ENCODE data around the gene CRYAB.

The CRYAB gene

DNA sequence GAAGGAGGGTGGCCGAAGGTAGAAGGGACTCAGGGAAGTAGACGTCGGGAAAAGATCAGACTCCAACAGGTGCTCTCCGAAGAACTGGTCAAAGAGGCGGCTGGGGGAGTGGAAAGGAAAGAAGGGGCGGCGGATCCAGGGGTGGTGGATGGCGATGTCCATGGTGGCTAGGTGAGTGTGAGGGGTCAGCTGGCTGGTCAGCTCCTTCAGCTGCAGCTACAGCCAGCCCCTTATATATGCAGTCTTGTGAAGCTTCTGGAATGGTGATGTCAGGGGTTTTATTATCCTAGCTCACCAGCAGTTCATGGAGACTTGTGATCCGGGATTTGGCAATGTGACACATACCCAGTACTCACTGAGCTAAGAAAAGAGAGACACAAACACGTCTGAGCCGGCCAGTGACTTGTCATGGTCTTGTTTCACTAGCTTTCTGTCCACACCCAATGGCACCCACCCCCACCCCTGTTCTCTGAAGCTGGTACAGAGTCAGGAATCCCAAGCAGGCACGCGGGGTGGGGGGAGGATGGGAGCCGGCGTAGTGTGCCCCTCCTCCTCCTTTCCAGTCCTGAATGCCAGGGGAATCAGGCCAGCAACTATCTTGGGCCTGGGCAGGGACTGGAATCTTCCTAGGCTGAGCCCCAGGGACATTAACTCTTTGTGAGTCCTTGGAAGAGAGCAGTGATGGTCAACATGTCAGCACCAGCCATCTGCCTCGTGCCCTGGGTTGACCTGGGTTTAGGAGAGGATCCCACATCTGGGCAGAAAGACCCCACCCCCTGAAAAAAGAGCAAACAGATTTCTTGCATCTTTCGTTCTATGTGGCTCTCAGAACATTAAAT is at the start of gene CRYAB:
CRYAB (minus strand) TSS at position 208 of the 839 bp plus-strand sequence; CDS start at position 162, 46 bp downstream.
- DNase-seq (ENCODE audit: low read depth in 2 of 2), result no peak

GRCh38 chr11:111960916-111961315 is 49.3 kb upstream of the CRYAB start:
- no peak for DNase-seq (ENCODE audit: low read depth in 2 of 2)

DNA sequence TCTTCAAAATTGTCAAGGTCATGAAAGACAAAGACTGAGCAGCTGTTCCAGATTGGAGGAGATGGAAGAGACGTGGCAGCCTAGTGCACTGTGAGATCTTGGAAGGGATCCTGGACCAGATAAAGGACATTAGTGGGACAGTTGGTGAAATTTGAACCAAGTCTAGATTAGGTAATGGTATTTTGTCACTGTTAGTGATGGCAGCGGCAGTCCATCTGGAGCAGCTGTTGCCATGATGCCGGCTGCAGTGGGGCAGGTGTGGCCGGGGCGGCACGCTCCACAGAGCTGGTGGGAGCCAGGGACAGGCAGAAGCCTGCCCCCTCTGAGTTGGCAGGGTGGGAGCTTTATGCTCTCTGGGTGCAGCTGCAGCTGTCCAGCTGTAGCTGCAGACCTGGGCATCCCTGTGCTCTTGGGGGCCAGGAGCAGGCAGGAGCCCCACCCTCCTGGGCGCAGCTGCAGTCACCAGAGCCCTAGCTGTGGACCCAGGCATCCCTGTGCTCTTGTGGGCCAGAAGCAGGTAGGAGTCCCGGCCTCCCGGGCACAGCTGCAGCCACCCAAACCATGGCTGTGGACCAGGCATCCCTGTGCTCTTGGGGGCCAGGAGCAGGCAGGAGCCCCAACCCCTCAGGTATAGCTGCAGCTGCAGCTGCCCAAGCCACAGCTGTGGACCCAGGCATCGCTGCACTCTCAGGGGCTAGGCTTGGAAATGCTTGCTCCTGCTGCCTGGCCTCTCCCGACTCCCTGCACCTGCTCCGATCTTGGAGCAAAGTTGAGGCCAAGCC is 46.3 kb upstream of the CRYAB start:
- DNase-seq (ENCODE audit: low read depth in 2 of 2), result no peak

DNA sequence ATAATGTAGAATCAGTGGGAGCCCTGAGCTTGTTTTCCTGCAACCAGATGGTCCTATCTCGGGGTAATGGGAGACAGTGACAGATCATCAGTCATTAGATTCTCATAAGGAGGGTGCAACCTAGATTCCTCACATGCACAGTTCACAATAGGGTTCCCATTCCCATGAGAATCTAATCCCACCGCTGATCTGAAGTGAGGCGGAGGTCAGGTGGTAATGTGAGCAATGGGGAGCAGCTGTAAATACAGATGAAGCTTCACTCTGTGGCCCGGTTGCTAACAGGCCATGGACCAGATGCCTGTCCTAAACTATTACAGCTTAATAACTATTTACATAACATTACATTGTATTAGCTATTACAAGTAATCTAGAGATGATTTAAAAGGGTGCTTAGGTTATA is 42.6 kb upstream of the CRYAB start:
- no peak for DNase-seq (ENCODE audit: low read depth in 2 of 2)

DNA sequence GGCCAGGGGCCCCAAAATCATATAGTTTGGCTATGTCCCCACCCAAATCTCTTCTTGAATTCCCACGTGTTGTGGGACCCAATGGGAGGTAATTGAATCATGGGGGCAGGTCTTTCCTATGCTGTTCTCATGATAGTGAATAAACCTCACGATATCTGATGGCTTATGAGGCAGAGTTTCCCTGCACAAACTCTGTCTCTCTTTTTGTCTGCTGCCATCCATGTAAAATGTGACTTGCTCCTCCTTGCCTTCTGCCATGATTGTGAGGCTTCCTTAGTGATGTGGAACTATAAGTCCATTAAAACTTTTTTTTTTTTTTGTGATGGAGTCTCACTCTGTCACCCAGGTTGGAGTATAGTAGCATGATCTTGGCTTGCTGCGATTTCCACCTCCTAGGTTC is 40.0 kb upstream of the CRYAB start:
- DNase-seq (ENCODE audit: low read depth in 2 of 2), result no peak

- DNase-seq (ENCODE audit: low read depth in 2 of 2), result no peak
Observed at GRCh38 chr11:111949519-111950426, 38.2 kb upstream of the CRYAB start.

GRCh38 chr11:111947143-111947542 is 35.6 kb upstream of the CRYAB start:
- DNase-seq (ENCODE audit: low read depth in 2 of 2), result no peak

DNA sequence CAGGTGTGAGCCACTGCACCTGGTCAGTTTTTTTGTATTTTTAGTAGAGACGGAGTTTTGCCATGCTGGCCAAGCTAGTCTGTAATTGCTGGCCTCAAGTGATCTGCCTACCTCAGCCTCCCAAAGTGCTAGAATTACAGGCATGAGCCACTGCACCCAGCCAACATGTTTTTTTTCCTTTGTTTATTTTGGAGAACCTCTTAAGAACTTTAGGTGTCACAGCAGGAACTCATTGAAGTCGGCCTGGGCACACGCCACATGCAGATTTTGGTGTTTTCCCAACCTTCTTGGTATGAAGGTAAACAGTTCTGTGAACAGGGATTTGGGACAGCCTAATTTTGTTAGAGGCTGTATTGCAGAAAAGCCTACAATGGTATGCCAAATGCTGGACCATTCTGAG is 34.9 kb upstream of the CRYAB start:
- DNase-seq (ENCODE audit: low read depth in 2 of 2), result no peak

GRCh38 chr11:111945198-111945597 is 33.6 kb upstream of the CRYAB start:
- DNase-seq (ENCODE audit: low read depth in 2 of 2), result no peak

DNA sequence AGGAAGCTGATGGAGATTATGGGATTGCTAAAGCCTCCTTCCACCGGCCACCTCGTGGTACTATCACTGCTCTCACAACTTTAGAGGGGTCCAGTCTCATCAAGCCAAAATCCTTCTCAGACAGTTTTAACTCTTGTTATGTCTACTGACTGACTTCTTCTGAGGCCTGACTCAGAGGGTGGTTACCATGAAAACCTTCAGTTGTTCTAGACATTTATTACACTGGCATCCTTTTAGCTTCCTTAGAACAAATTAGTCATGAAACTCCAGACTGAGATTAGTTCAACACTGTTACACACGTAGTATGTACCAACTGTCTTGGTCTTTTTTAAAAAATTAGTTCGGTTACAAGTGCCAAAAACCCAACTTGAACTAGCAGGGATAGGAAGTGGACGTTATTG is 33.1 kb upstream of the CRYAB start:
- no peak for DNase-seq (ENCODE audit: low read depth in 2 of 2)

DNA sequence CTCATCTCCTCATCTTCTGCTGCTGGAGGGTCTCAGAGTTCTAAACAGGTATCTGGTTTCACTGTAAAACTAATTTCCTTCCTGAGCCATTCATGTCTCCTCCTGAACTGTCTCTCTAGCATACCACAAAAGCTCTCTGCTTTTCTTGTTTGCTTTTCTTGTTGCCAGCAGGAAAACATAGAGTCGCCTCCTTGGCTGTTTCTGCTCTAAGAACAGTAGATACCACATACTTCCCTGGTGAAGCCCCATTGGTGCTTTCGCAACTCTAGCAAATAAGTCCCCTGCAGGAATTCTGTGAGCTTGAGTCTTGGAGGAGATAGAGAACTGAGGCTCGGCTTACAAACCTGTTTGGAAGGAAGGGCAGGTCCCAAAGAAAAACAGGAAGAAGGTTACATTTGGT is 32.6 kb upstream of the CRYAB start:
- DNase-seq (ENCODE audit: low read depth in 2 of 2), result no peak

- no peak for DNase-seq (ENCODE audit: low read depth in 2 of 2)
Observed at GRCh38 chr11:111942829-111943228, 31.3 kb upstream of the CRYAB start.

GRCh38 chr11:111941963-111942362 is 30.4 kb upstream of the CRYAB start:
- DNase-seq (ENCODE audit: low read depth in 2 of 2), result no peak

DNA sequence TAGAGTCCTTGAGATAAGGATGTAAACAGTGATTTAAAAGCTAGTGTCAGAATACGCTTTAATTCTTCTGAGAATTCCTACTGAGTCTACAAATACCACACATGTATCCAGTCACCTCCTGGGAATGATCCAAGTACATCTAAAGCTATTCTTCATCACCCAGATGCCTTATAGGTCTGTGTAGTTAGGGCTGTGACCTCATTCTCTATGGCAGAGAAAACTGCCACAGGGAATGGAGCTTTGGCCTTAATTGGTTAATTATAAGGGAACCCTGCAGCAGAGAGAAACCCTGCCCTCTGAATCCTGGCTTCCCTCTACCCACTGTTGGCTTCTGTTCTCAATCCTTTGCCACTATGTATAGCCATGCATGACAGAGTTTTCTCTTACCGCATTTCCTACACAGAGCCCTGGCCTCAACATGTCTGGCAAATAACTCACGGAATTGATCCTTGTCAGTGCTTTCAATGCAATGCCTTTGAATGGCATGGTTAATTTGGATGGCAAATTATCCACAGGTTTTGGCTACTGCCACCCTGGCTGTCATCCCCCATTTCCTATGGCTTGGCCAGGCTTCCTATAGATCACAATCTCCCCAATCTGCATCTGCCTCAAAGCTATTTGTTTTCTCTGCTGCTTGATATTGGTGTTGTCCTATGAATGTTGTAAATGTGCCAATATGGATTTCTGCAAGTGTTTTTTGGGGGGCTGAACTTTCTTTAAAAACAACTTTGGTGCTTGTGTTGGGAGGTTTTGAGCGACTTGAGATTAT is 28.4 kb upstream of the CRYAB start:
- no peak for DNase-seq (ENCODE audit: low read depth in 2 of 2)

DNA sequence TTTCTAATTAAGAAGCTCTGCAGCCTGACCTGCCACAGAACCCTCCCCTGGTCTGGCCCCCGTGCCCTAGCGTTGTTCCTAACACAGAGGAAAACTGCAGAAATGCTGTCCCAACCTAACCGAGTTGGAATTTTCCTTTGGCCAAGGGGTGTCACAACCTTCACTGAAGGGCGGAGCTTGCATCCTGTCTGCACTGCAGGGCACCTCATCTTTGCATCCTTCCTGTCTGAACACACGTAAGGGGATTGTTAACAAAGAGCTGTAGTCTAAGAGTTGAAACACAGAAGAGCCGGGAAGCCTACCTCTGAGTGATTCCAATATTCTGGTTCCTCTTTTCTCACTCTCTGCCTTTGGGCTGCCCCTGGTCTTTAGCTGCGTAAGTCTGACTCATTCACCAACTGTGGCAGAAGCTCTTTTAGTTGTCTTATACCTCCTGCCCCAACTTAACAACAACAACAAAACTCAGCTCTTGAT is 27.2 kb upstream of the CRYAB start:
- no peak for DNase-seq (ENCODE audit: low read depth in 2 of 2)

DNA sequence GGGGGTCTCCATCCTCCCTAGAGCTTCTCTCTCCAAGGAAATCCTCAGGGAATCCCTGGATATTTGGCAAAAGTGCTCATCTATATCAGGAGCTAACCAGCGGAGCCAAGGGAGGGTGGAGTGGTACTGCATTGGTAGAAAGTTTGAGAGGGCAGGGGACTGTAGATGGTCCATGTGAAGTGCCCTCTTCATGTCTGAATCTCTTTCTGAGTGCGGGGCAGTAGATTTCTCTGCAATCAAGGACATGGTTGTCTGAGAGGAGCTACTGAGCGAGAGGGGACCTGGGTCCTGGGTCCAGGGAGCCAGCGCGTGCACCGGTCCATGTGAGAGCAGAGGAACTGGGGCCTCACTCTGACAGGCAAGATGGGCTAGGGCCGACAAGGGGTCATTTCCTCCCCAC is 26.3 kb upstream of the CRYAB start:
- DNase-seq (ENCODE audit: low read depth in 2 of 2), result no peak

DNA sequence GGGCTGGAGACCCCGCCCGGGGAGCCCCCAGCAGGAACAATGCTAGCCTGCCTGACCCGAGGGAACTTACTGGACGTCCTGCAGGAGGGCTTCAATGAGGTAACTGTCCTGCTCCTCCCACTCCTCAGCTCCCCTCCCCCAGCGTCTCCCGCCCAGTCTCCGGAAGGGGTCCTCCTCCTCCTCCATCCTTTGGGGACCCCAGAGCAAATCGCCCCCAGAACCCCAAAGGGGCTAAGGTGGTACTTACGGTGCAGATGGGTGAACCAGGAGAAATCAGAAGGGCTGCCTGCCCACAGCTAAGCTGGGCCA is 25.8 kb upstream of the CRYAB start:
- no peak for DNase-seq (ENCODE audit: low read depth in 2 of 2)

DNA sequence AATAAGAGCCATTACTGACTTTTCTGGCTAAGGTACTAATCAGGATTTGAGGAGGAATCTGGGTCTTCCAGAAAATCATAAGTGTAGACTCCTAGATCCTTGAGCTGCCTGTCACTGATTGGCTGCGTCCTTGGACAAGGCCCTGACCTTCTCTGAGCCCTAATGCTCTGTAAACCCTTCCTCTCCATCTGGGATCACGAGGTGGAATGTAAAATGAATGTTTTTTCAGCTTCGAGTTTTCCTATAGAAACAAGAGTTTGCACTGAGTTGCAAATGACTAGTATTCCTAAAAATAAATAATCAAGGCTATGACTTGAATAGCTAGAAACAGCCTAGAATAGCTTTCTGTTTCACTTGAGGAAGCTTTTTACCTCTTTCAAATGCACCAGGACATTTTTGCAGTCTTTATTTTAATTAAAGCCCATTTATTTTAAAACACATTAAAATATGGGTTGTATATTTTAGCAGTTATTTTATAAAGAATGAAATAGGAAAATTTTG is 24.5 kb upstream of the CRYAB start:
- DNase-seq (ENCODE audit: low read depth in 2 of 2), result no peak

- DNase-seq (ENCODE audit: low read depth in 2 of 2), result no peak
Observed at GRCh38 chr11:111935317-111936039, 23.9 kb upstream of the CRYAB start.

DNA sequence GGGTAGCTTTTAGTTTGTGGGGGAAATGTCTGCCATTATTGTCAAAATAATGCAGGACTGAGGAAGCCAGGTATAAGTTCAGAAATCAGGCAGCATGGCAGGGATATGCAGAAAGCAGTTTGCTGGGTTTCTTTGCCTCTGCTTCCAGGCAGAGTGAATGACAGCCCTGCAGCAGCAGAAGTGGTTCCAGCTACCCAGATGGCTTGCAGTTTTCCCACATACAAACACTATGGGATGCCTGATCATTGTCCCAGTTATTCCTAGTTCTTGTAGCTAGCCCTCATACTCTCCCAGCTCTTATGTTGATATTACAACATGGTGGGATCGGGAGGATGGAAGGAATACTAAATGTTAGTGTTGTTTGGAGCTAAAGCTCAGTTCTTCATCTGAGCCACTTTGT is 22.7 kb upstream of the CRYAB start:
- DNase-seq (ENCODE audit: low read depth in 2 of 2), result no peak
